K562 (cell line): ENCODE measurements around the gene CNKSR3. TPM values are rescaled to one million over a fixed set of nuclear protein-coding genes. Genes with fewer than 3 reads are reported as not detected.

ENCODE experiments used
- ATAC-seq: fragments of 200-7000 bp; cut with Tn5 transposase; 3 replicates; pipeline ENCODE4 v1.9.1; 2020; ENCODE audit warnings: moderate library complexity
- BruUV-seq: library from RNA; stranded (reverse); fragments of 400-500 nt; replicated peaks from 2 replicates; lab custom pipeline; 2021; lab: Mats Ljungman, UMichigan
- CTCF ChIA-PET: fragments of 300-600 bp; formaldehyde crosslinking; extraction: SDS; loops from one replicate; lab custom pipeline; 2021; ENCODE audit warnings: low intra/inter-chr PET ratio; lab: Yijun Ruan, JAX
- POLR2A ChIA-PET: fragments of 300-600, 350-650 bp; sonication (Branson Sonifier 250); formaldehyde crosslinking; extraction: SDS; loops from one replicate; lab custom pipeline; 2021; ENCODE audit warnings: antibody characterized with exemption, inconsistent platforms; lab: Yijun Ruan, JAX
- DNase-seq, 4 experiments: peaks; one replicate each; pipeline versions ENCODE4 v3.0.0 to v3.0.0-alpha.2; 2011 to 2018; ENCODE audit warnings: low spot score in 3 of 4, mixed read lengths in 3 of 4; ENCODE audit errors: extremely low read depth in 1 of 4
- FAIRE-seq: peaks from 2 replicates; lab custom pipeline; 2011; peaks lifted over from hg19 to GRCh38; lab: Jason Lieb, UNC
- H2AFZ ChIP-seq: 2 replicates; pipeline ENCODE4 v1.6.0; 2011; ENCODE audit warnings: low read depth, low read length, control low read depth, inconsistent platforms
- H3K27ac ChIP-seq: fragments of 200-600 bp; 3 replicates; pipeline ENCODE4 v1.8.0; 2011; ENCODE audit warnings: low read depth, mild to moderate bottlenecking, control low read depth, inconsistent platforms, low read length, moderate library complexity, mixed read lengths; ENCODE audit errors: extremely low read depth
- H3K27me3 ChIP-seq, 2 experiments: fragments of 300-600 bp in 1 of 2; 2 replicates in 1 of 2; 3 replicates in 1 of 2; pipeline versions ENCODE4 v1.6.0 to v1.8.0; 2011; ENCODE audit warnings: inconsistent platforms in 2 of 2, low read length in 2 of 2, mild to moderate bottlenecking in 1 of 2, mixed read lengths in 1 of 2, moderate library complexity in 1 of 2; ENCODE audit not compliant: control insufficient read depth in 2 of 2, insufficient read depth in 2 of 2
- H3K36me3 ChIP-seq: fragments of 300-600 bp; 3 replicates; pipeline ENCODE4 v1.8.0; 2011; ENCODE audit warnings: mild to moderate bottlenecking, low read length, inconsistent platforms; ENCODE audit not compliant: control insufficient read depth, insufficient read depth
- H3K4me1 ChIP-seq, 2 experiments: fragments of 200-600 bp in 1 of 2; replicated peaks in 1 of 2; 2 replicates in 1 of 2; 3 replicates in 1 of 2; pipeline versions ENCODE4 v1.5.1 to v1.8.0; 2011; ENCODE audit warnings: inconsistent platforms in 2 of 2, low read length in 2 of 2, mild to moderate bottlenecking in 1 of 2, mixed read lengths in 1 of 2, moderate library complexity in 1 of 2; ENCODE audit not compliant: control insufficient read depth in 2 of 2, insufficient read depth in 2 of 2
- H3K4me2 ChIP-seq: 2 replicates; pipeline ENCODE4 v1.6.1; 2011; ENCODE audit warnings: low read length, control low read depth, inconsistent platforms, mixed read lengths; ENCODE audit not compliant: insufficient read depth
- H3K4me3 ChIP-seq: fragments of 200-600 bp; sonication (generic), shearing (Covaris generic); 2 replicates; pipeline ENCODE4 v1.5.1; 2016; ENCODE audit warnings: control low read depth, inconsistent platforms
- H3K79me2 ChIP-seq: fragments of 200-600 bp; 3 replicates; pipeline ENCODE4 v1.8.0; 2011; ENCODE audit warnings: low read length, inconsistent platforms; ENCODE audit not compliant: control insufficient read depth, insufficient read depth
- H3K9ac ChIP-seq, 2 experiments: 2 replicates each; pipeline versions ENCODE4 v1.6.0 to v1.6.1; 2011; ENCODE audit warnings: low read depth in 2 of 2, low read length in 2 of 2, control low read depth in 1 of 2, inconsistent platforms in 1 of 2, mild to moderate bottlenecking in 1 of 2, mixed read lengths in 1 of 2; ENCODE audit not compliant: insufficient read depth in 1 of 2
- H3K9me1 ChIP-seq: one replicate; pipeline ENCODE4 v1.6.0; 2011; ENCODE audit warnings: inconsistent platforms, mild to moderate bottlenecking, low read length, moderate library complexity; ENCODE audit not compliant: control insufficient read depth, insufficient read depth
- H3K9me3 ChIP-seq: replicated peaks from 2 replicates; pipeline ENCODE4 v1.5.1; 2011; ENCODE audit warnings: low read depth, low read length, inconsistent platforms; ENCODE audit not compliant: control insufficient read depth, insufficient read depth
- H4K20me1 ChIP-seq: replicated peaks from 2 replicates; pipeline ENCODE4 v1.6.1; 2011; ENCODE audit warnings: low read length, inconsistent platforms, mixed read lengths; ENCODE audit not compliant: control insufficient read depth, insufficient read depth
- ARID2 ChIP-seq: fragments of 450-650 bp; IDR thresholded peaks from 2 replicates; pipeline ENCODE4 v1.6.1; 2017; ENCODE audit warnings: antibody characterized with exemption, mild to moderate bottlenecking
- ELK3 ChIP-seq: fragments of 450-650 bp; formaldehyde crosslinking; IDR thresholded peaks from 2 replicates; pipeline ENCODE4 v1.4.0; 2020; ENCODE audit warnings: mild to moderate bottlenecking
- HEY1 ChIP-seq: fragments of 250-450 bp; sonication (Bioruptor Pico); IDR thresholded peaks from 2 replicates; pipeline ENCODE4 v1.5.0; 2020; ENCODE audit warnings: mild to moderate bottlenecking, moderate library complexity, borderline replicate concordance
- IFI16 ChIP-seq: fragments of 250-450 bp; sonication (Bioruptor Pico); IDR thresholded peaks from 2 replicates; pipeline ENCODE4 v2.1.2; 2022; ENCODE audit warnings: mild to moderate bottlenecking, inconsistent platforms
- MLLT1 ChIP-seq, 2 experiments: fragments of 450-650 bp; IDR thresholded peaks; 2 replicates each; pipeline ENCODE4 v1.6.1; 2016
- NELFE ChIP-seq: IDR thresholded peaks from 2 replicates; pipeline ENCODE4 v1.6.1; 2011; ENCODE audit warnings: mild to moderate bottlenecking; ENCODE audit not compliant: insufficient read depth, insufficient read length
- POLR2G ChIP-seq: fragments of 200-400 bp; formaldehyde crosslinking; IDR thresholded peaks from 2 replicates; pipeline ENCODE4 v1.6.1; 2017; ENCODE audit warnings: low read depth, mild to moderate bottlenecking, antibody characterized with exemption, low read length, moderate library complexity
- PRDM10 ChIP-seq: fragments of 450-650 bp; IDR thresholded peaks from 2 replicates; pipeline ENCODE4 v1.6.1; 2018; ENCODE audit not compliant: partially characterized antibody
- RAD51 ChIP-seq: fragments of 450-650 bp; IDR thresholded peaks from 2 replicates; pipeline ENCODE4 v1.7.1; 2016; ENCODE audit warnings: low read depth, mild to moderate bottlenecking, borderline replicate concordance
- TOE1 ChIP-seq, 2 experiments: fragments of 450-650 bp in 1 of 2; sonication (generic) in 1 of 2; formaldehyde crosslinking in 1 of 2; IDR thresholded peaks; 2 replicates each; pipeline versions ENCODE4 v1.7.1 to v1.8.0; 2016 to 2022; ENCODE audit warnings: borderline replicate concordance in 2 of 2, mild to moderate bottlenecking in 2 of 2, antibody characterized with exemption in 1 of 2, inconsistent platforms in 1 of 2, low read depth in 1 of 2, missing genetic modification reagents in 1 of 2, moderate library complexity in 1 of 2
- ZFP91 ChIP-seq: sonication (generic); formaldehyde crosslinking; IDR thresholded peaks from 2 replicates; pipeline ENCODE4 v1.8.0; 2022; ENCODE audit warnings: mild to moderate bottlenecking, missing genetic modification reagents
- ZNF197 ChIP-seq: fragments of 200-800 bp; sonication (Bioruptor generic); IDR thresholded peaks from 2 replicates; pipeline ENCODE4 v1.6.1; 2016; ENCODE audit warnings: low read depth, missing genetic modification characterization, missing compliant biosample characterization
- WGBS: fragments of 100-300 bp; shearing (Covaris generic); methylation state at CpG from one replicate; pipeline ENCODE4 v1.1.6; 2016; ENCODE audit warnings: low coverage, mixed read lengths; ENCODE audit not compliant: insufficient coverage; ENCODE audit errors: missing lambda C conversion rate; 5-methylcytosine and 5-hydroxymethylcytosine counted together
- in situ Hi-C: fragments of 300-500 bp; cut with MboI; formaldehyde crosslinking; loops from 4 replicates; pipeline ENCODE4 v1.15.0; 2018; ENCODE audit warnings: inconsistent platforms, mixed read lengths
- intact Hi-C: fragments of 100-400 bp; cut with micrococcal nuclease; formaldehyde crosslinking; loops from 2 replicates; pipeline ENCODE4 v1.14.2; 2022
- polyA plus RNA-seq, 8 experiments: library from polyadenylated mRNA; depleted of rRNA in 4 of 8; stranded (reverse) in 5 of 8; unstranded in 3 of 8; fragments of >200 nt; fragmentation: Nextera tagmentation in 2 of 8; fragmentation: Illumina TruSeq in 1 of 8; extraction: Ambion mirVana in 2 of 8; extraction: Trizol in 1 of 8; gene quantifications; 2 replicates each; pipeline versions ENCODE4 v1.2.1 to v1.2.3, GENCODE V29; 2011 to 2014; ENCODE audit warnings: inconsistent platforms in 1 of 8, missing spikeins in 1 of 8
- total RNA-seq, 7 experiments: library from RNA; depleted of rRNA in 6 of 7; stranded (reverse); fragments of >200 nt in 6 of 7; fragmentation: Illumina TruSeq in 2 of 7; extraction: Trizol in 2 of 7; gene quantifications; 2 replicates each; pipeline versions ENCODE4 v1.2.1 to v1.2.3, GENCODE V29; 2011 to 2021; ENCODE audit warnings: low replicate concordance in 1 of 7

The CNKSR3 gene
- total and polyA plus RNA-seq, 9 of the 15 experiments (the other 6 are each of a cell fraction or from before 2014, with no cell fraction given): 4.5 to 29.6 (median 9.5) TPM

- Histone ChIP-seq H3K9ac (no peak overlapping the region), H3K79me2 (no peaks in the 10 kb centered on the region), H3K4me1 (peaks cover 0 to 5% of the 10 kb centered on the region in 2 experiments; a peak in 2 of 5 replicates), H3K36me3 (no peaks in the 10 kb centered on the region), H3K9me1 (no peaks in the 10 kb centered on the region), H4K20me1 (0 out of 2 replicates have a peak, but pooled peaks cover 3% of the 10 kb centered on the region), H3K9me3 (no peaks in the 10 kb centered on the region), H3K27me3 (peaks cover 15 to 16% of the 10 kb centered on the region in 2 experiments), H3K4me2 (no peak overlapping the region), H3K27ac (no peak overlapping the region), H3K4me3 (no peak overlapping the region), H2AFZ (no peak overlapping the region)
- ChIA-PET CTCF (no interaction called here), POLR2A (interaction anchor here (1.4 kb wide), 1 partner anchor 15 kb away, joined by 4 read pairs; no protein-coding TSS in a partner anchor)
- no peak for ATAC-seq
- intact Hi-C loops (loop anchor here (10.0 kb wide), 1 partner anchor 1349 kb away; no protein-coding TSS in a partner anchor), in situ Hi-C loops (no loop called here)
- 28% methylated on average over 2 of the region's 2 CpGs for WGBS
- FAIRE-seq: no peak
- BruUV-seq: no TSS peak
- no peak for DNase-seq
- TF ChIP-seq PRDM10 (no peak), POLR2G (no peak), MLLT1 (IDR thresholded peaks at IDR 0.05) (no peak), NELFE (no peak), IFI16 (CRISPR knock-in tag) (no peak), ZFP91 (CRISPR knock-in tag) (no peak), ELK3 (CRISPR knock-in tag) (no peak), TOE1 (IDR thresholded peaks at IDR 0.05; ENCODE audit: borderline replicate concordance) (no peak), TOE1 (CRISPR knock-in tag; IDR thresholded peaks at IDR 0.05; ENCODE audit: borderline replicate concordance, low read depth) (no peak), HEY1 (CRISPR knock-in tag) (no peak), ARID2 (no peak), RAD51 (no peak), ZNF197 (CRISPR knock-in tag) (no peak)
Measured at GRCh38 chr6:154373971-154374370, 136.5 kb downstream of the CNKSR3 start.
